Measurements from ENCODE around the gene SCARF2.

The SCARF2 gene

GRCh38 chr22:20459862-20460261 lies 22.2 kb upstream of the SCARF2 start:
- no peak overlapping the region for H3K4me2 ChIP-seq (ENCODE audit: insufficient read depth, low read length)
- H3K9ac ChIP-seq (ENCODE audit: low read depth, low read length), result no peak overlapping the region
- H3K9me3 ChIP-seq (ENCODE audit: insufficient read depth, low read length, severe bottlenecking), result no peaks in the 10 kb centered on the region
- no peaks in the 10 kb centered on the region for H4K20me1 ChIP-seq (ENCODE audit: insufficient read depth, low read length)
- H3K36me3 ChIP-seq (ENCODE audit: insufficient read depth, low read length), result peaks cover 50% of the 10 kb centered on the region
- no peaks in the 10 kb centered on the region for H3K27me3 ChIP-seq (ENCODE audit: insufficient read depth, low read length, poor library complexity)
- DNase-seq, result no peak
- H3K27ac ChIP-seq (ENCODE audit: low read length), result no peak overlapping the region
- TF ChIP-seq CTCF (IDR thresholded peaks at IDR 0.05; ENCODE audit: borderline replicate concordance, extremely low read depth, low read length, poor library complexity, severe bottlenecking), result no peak
- TF ChIP-seq EZH2 (IDR thresholded peaks at IDR 0.05; ENCODE audit: borderline replicate concordance, low read depth, low read length, severe bottlenecking), result no peak
- H3K79me2 ChIP-seq (ENCODE audit: insufficient read depth, low read length), result no peaks in the 10 kb centered on the region
- no peak for ATAC-seq (ENCODE audit: insufficient read depth, low read depth)
- no peak overlapping the region for H3K4me3 ChIP-seq (ENCODE audit: low read depth in 1 of 2, low read length in 2 of 2)
- peaks cover 18% of the 10 kb centered on the region for H3K4me1 ChIP-seq (ENCODE audit: insufficient read depth, low read length)
- H2AFZ ChIP-seq (ENCODE audit: low read depth, low read length), result no peak overlapping the region

- Histone ChIP-seq H4K20me1 (ENCODE audit: insufficient read depth, low read length) (no peaks in the 10 kb centered on the region), H3K4me2 (ENCODE audit: insufficient read depth, low read length) (no peak overlapping the region), H3K79me2 (ENCODE audit: insufficient read depth, low read length) (no peaks in the 10 kb centered on the region), H3K9me3 (ENCODE audit: insufficient read depth, low read length, severe bottlenecking) (no peaks in the 10 kb centered on the region), H3K27ac (ENCODE audit: low read length) (no peak overlapping the region), H3K27me3 (ENCODE audit: insufficient read depth, low read length, poor library complexity) (no peaks in the 10 kb centered on the region), H3K4me1 (ENCODE audit: insufficient read depth, low read length) (peaks cover 18% of the 10 kb centered on the region), H3K36me3 (ENCODE audit: insufficient read depth, low read length) (peaks cover 42% of the 10 kb centered on the region), H3K9ac (ENCODE audit: low read depth, low read length) (no peak overlapping the region), H3K4me3 (ENCODE audit: low read depth in 1 of 2, low read length in 2 of 2) (no peak overlapping the region), H2AFZ (ENCODE audit: low read depth, low read length) (no peak overlapping the region)
- ATAC-seq (ENCODE audit: insufficient read depth, low read depth) (no peak), DNase-seq (no peak)
- TF ChIP-seq EZH2 (IDR thresholded peaks at IDR 0.05; ENCODE audit: borderline replicate concordance, low read depth, low read length, severe bottlenecking) (no peak), CTCF (IDR thresholded peaks at IDR 0.05; ENCODE audit: borderline replicate concordance, extremely low read depth, low read length, poor library complexity, severe bottlenecking) (no peak)
These were observed 21.5 kb upstream of the SCARF2 start for GRCh38 chr22:20459152-20459542.

- H4K20me1 ChIP-seq (ENCODE audit: insufficient read depth, low read length), result no peaks in the 10 kb centered on the region
- no peak for ATAC-seq (ENCODE audit: insufficient read depth, low read depth)
- no peaks in the 10 kb centered on the region for H3K27me3 ChIP-seq (ENCODE audit: insufficient read depth, low read length, poor library complexity)
- no peak overlapping the region for H3K4me2 ChIP-seq (ENCODE audit: insufficient read depth, low read length)
- no peak overlapping the region for H3K9ac ChIP-seq (ENCODE audit: low read depth, low read length)
- no peaks in the 10 kb centered on the region for H3K79me2 ChIP-seq (ENCODE audit: insufficient read depth, low read length)
- no peak overlapping the region for H2AFZ ChIP-seq (ENCODE audit: low read depth, low read length)
- H3K4me1 ChIP-seq (ENCODE audit: insufficient read depth, low read length), result peaks cover 13% of the 10 kb centered on the region
- H3K9me3 ChIP-seq (ENCODE audit: insufficient read depth, low read length, severe bottlenecking), result no peaks in the 10 kb centered on the region
- TF ChIP-seq CTCF (IDR thresholded peaks at IDR 0.05; ENCODE audit: borderline replicate concordance, extremely low read depth, low read length, poor library complexity, severe bottlenecking) (no peak), EZH2 (IDR thresholded peaks at IDR 0.05; ENCODE audit: borderline replicate concordance, low read depth, low read length, severe bottlenecking) (no peak)
- H3K4me3 ChIP-seq (ENCODE audit: low read depth in 1 of 2, low read length in 2 of 2), result no peak overlapping the region
- H3K27ac ChIP-seq (ENCODE audit: low read length), result no peak overlapping the region
- H3K36me3 ChIP-seq (ENCODE audit: insufficient read depth, low read length), result peaks cover 38% of the 10 kb centered on the region
- DNase-seq, result no peak
These were observed 21.0 kb upstream of the SCARF2 start for GRCh38 chr22:20458530-20459151.
